GM23248 (cell line): ENCODE measurements around the gene ORAI2. TPM values are rescaled to one million over a fixed set of nuclear protein-coding genes. Genes with fewer than 3 reads are reported as not detected.

Source experiments
- DNase-seq: peaks from one replicate; pipeline ENCODE4 v3.0.0-alpha.2; 2015
- H2AFZ ChIP-seq: fragments of 200-600 bp; sonication (generic); 2 replicates; pipeline ENCODE4 v1.6.1; 2016; ENCODE audit warnings: antibody characterized with exemption
- H3F3A ChIP-seq: fragments of 200-600 bp; sonication (generic); 2 replicates; pipeline ENCODE4 v1.6.1; 2016; ENCODE audit warnings: mild to moderate bottlenecking, antibody characterized with exemption, mixed run types; ENCODE audit not compliant: insufficient read depth
- H3K27ac ChIP-seq: fragments of 200-600 bp; sonication (generic); 2 replicates; pipeline ENCODE4 v1.5.1; 2016; ENCODE audit warnings: mild to moderate bottlenecking
- H3K27me3 ChIP-seq: fragments of 200-600 bp; sonication (generic); replicated peaks from 2 replicates; pipeline ENCODE4 v1.6.1; 2016; ENCODE audit warnings: mild to moderate bottlenecking; ENCODE audit not compliant: insufficient read depth
- H3K36me3 ChIP-seq: fragments of 200-600 bp; sonication (generic); 2 replicates; pipeline ENCODE4 v1.6.1; 2016; ENCODE audit warnings: low read depth, mild to moderate bottlenecking
- H3K4me1 ChIP-seq: fragments of 200-600 bp; sonication (generic); 2 replicates; pipeline ENCODE4 v1.6.1; 2016; ENCODE audit warnings: mild to moderate bottlenecking; ENCODE audit not compliant: insufficient read depth
- H3K4me2 ChIP-seq: fragments of 200-600 bp; sonication (generic); one replicate; pipeline ENCODE4 v1.6.1; 2016; ENCODE audit warnings: mild to moderate bottlenecking; ENCODE audit not compliant: unreplicated experiment
- H3K4me3 ChIP-seq: fragments of 200-600 bp; sonication (generic); 2 replicates; pipeline ENCODE4 v1.5.1; 2016; ENCODE audit warnings: mild to moderate bottlenecking
- H3K79me2 ChIP-seq: fragments of 200-600 bp; sonication (generic); 2 replicates; pipeline ENCODE4 v1.6.1; 2016; ENCODE audit warnings: mild to moderate bottlenecking; ENCODE audit not compliant: insufficient read depth
- H3K9ac ChIP-seq: fragments of 200-600 bp; sonication (generic); 2 replicates; pipeline ENCODE4 v1.6.1; 2016; ENCODE audit warnings: mild to moderate bottlenecking
- H3K9me2 ChIP-seq: fragments of 200-600 bp; sonication (generic); 2 replicates; pipeline ENCODE4 v1.6.1; 2016; ENCODE audit warnings: mixed run types, mild to moderate bottlenecking, moderate library complexity; ENCODE audit not compliant: insufficient read depth
- H3K9me3 ChIP-seq: fragments of 200-600 bp; sonication (generic); one replicate; pipeline ENCODE4 v1.6.1; 2017; ENCODE audit warnings: low read depth
- H4K20me1 ChIP-seq: fragments of 200-600 bp; sonication (generic); 2 replicates; pipeline ENCODE4 v1.6.0; 2016; ENCODE audit not compliant: insufficient read depth
- EZH2 ChIP-seq: fragments of 200-600 bp; sonication (generic); IDR thresholded peaks from 2 replicates; pipeline ENCODE4 v1.6.1; 2018; ENCODE audit warnings: antibody characterized with exemption, mild to moderate bottlenecking; ENCODE audit not compliant: insufficient read depth, poor library complexity, severe bottlenecking
- EZH2phosphoT487 ChIP-seq: fragments of 200-600 bp; sonication (generic); IDR thresholded peaks from 2 replicates; pipeline ENCODE4 v1.6.1; 2018; ENCODE audit warnings: antibody characterized with exemption, moderate library complexity, mild to moderate bottlenecking, low read depth; ENCODE audit not compliant: insufficient read depth
- WGBS, 2 experiments: methylation state at CpG; one replicate each; pipeline ENCODE4 v1.1.6; 2015 to 2017; ENCODE audit warnings: low lambda C conversion rate in 2 of 2, low coverage in 1 of 2; ENCODE audit errors: missing lambda C conversion rate in 2 of 2; 5-methylcytosine and 5-hydroxymethylcytosine counted together
- in situ Hi-C: fragments of 300-500 bp; cut with MboI; formaldehyde crosslinking; loops from 2 replicates; pipeline ENCODE4 v1.15.0; 2020
- polyA plus RNA-seq: library from polyadenylated mRNA; unstranded; fragments of >200 nt; fragmentation: Nextera tagmentation; extraction: Ambion mirVana; gene quantifications from 2 replicates; pipeline ENCODE4 v1.2.1, GENCODE V29; 2016
- total RNA-seq: library from RNA; depleted of rRNA; stranded (reverse); fragments of >200 nt; shearing (Covaris generic); gene quantifications from 2 replicates; pipeline ENCODE4 v1.2.3, GENCODE V29; 2014

ORAI2 gene
- total and polyA plus RNA-seq, 2 experiments from 2014 or later, result 30.3 to 42.2 TPM

DNA sequence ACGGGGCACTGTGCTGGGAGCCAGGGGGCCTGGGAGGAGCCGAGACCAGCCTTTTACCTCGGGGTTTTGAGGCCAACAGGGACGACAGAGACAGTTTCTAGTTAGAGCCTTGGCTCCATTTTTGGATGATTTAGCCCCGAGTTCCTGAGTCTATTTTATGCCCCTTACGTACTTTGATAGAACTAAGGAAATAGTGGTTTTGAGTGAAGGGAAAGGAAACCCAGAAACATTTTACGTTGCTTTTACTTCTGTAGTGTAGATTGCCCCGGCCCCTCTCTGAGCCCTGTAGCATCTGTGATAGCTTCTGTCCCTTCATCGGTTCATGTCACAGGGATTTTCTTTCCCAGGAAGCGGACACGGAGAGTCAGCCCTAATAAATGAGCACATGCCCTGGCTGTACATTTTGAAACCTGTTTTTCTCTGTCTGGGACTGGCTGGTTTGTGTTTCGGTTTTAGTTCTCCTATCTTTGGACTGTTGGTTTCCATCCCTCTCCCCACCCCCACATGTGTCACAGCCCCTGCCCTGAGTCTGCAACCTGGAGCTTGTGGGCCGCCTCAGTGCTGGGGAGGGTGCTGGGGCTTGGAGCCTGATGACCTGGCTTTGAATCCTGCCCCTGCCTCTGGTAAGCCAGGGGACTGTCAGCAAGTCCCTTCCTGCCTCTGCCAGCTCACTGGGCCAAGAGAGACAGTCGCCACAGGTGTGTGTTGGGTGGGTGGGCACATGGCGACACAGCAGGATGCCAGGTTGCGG lies 6.9 kb upstream of the ORAI2 start:
- no peaks in the 10 kb centered on the region for H3K9me3 ChIP-seq
- no peaks in the 10 kb centered on the region for H4K20me1 ChIP-seq
- H3K9me2 ChIP-seq, result no peaks in the 10 kb centered on the region
- H2AFZ ChIP-seq, result no peak overlapping the region
- no peaks in the 10 kb centered on the region for H3K27me3 ChIP-seq
- H3F3A ChIP-seq, result peaks cover 15% of the 10 kb centered on the region
- DNase-seq, result no peak
- TF ChIP-seq EZH2, result no peak
- TF ChIP-seq EZH2phosphoT487, result no peak
- H3K9ac ChIP-seq, result no peak overlapping the region
- WGBS, 2 experiments, result 90 to 91% methylated on average over 16 of the region's 16 CpGs
- H3K4me3 ChIP-seq, result no peak overlapping the region
- no peaks in the 10 kb centered on the region; the same call in 1 of the 2 replicates for H3K36me3 ChIP-seq
- no peaks in the 10 kb centered on the region for H3K4me1 ChIP-seq
- no peaks in the 10 kb centered on the region for H3K79me2 ChIP-seq
- H3K27ac ChIP-seq, result no peak overlapping the region
- H3K4me2 ChIP-seq, result no peak overlapping the region
- in situ Hi-C loops, result no loop called here

DNA sequence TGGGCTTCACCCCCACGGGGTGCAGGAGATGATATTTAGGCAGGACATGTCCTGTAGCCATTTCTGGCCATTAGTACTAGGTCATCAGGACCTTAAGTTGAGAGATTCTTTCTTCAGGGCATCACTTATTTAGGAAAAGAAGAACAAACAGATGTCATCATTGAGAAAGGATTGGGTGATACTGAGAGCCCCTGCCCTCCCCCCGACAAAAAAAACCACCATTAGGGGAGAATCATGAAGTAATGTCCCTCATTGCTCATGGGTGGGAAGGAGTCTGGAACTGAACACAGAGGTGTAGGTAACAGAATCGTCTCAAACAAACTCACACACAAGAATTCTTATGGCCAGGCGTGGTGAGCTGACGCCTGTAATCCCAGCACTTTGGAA lies 6.4 kb upstream of the ORAI2 start:
- H2AFZ ChIP-seq, result no peak overlapping the region
- H3K4me3 ChIP-seq, result no peak overlapping the region
- H3K36me3 ChIP-seq, result no peaks in the 10 kb centered on the region; the same call in 1 of the 2 replicates
- H3F3A ChIP-seq, result peaks cover 20% of the 10 kb centered on the region
- in situ Hi-C loops, result no loop called here
- TF ChIP-seq EZH2 (no peak), EZH2phosphoT487 (no peak)
- no peaks in the 10 kb centered on the region for H3K9me3 ChIP-seq
- DNase-seq, result no peak
- H3K9ac ChIP-seq, result no peak overlapping the region
- H3K4me2 ChIP-seq, result no peak overlapping the region
- H3K4me1 ChIP-seq, result no peaks in the 10 kb centered on the region
- 98 to 99% methylated on average over 5 of the region's 5 CpGs for WGBS, 2 experiments
- H3K27me3 ChIP-seq, result no peaks in the 10 kb centered on the region
- H3K9me2 ChIP-seq, result no peaks in the 10 kb centered on the region
- no peaks in the 10 kb centered on the region for H4K20me1 ChIP-seq
- H3K27ac ChIP-seq, result no peak overlapping the region
- H3K79me2 ChIP-seq, result no peaks in the 10 kb centered on the region

DNA sequence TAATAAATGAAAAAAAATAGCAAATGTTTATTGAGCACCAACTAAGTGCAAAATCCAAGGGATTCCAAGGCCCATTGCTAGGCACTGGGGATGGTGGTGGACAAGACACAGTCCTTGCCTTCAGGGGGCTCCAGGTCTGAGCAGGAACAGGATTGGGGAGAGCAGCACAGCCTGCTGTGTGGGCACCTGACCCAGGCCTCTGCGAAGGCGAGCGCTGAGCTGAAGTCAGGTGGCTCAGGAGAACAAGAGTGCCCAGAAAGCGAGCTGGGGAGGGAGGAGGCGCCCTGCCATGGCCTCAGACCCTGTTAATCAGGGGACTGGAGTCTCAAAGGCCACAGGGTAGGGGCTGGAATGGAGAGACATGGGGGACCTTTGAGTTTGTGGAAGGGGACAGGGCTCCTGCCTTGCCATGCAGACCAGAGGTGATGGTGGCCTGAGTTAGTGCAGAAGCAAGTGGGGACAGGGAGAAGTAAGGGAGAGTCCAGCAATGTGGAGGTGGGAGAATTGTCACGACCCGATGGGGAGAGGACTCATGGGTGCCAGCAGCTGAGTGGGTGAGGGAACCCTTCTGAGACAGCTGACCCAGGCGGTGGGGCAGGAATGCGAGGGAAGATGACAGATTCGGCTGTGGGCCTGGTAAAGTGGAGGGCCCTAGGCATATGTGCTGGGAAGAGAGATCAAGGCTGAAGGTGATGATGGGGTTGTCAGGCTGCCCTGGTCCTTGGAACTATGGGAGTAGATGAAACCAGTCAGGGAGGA lies 4.1 kb upstream of the ORAI2 start:
- DNase-seq, result no peak

DNA sequence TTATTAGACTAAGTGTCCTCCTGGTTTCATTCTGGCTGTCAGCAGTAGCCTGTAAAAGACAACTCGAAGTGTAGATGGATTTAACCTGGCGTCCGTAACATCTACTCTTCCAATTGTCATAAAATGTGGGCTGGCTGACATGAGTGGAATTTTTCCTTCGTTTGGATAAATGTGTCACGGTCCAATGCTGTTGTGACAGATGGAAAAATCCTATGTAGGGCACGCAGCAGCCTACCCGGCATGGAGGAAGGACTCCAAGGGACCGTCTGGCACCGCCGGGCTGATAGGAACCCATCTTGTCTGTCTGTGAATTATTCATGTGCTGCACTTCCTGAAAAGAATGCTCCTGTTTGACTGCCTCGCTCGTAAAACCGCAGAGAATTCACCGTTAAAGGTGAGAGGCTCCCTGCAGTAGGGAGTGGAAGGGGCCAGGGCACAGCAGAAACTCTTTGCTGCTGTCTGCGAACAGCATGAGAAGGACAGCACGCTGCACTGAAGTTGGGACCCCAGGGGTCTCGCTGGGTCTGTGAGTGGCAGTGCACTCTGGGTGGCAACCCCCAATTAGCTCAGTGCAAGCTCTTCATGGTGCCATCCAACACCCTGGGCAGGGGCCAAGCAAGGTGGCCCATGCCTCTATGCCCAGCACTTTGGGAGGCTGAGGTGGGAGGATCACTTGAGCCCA lies 1.6 kb upstream of the ORAI2 start:
- H3K27me3 ChIP-seq, result no peaks in the 10 kb centered on the region
- H3K9me3 ChIP-seq, result no peaks in the 10 kb centered on the region
- H3K9me2 ChIP-seq, result no peaks in the 10 kb centered on the region
- H3K36me3 ChIP-seq, result no peaks in the 10 kb centered on the region
- H3K79me2 ChIP-seq, result peaks cover 17% of the 10 kb centered on the region
- H3K27ac ChIP-seq, result no peak overlapping the region
- no peaks in the 10 kb centered on the region for H4K20me1 ChIP-seq
- WGBS, 2 experiments, result 52 to 53% methylated on average over 17 of the region's 17 CpGs
- no peak overlapping the region for H3K9ac ChIP-seq
- in situ Hi-C loops, result no loop called here
- no peak for TF ChIP-seq EZH2
- no peak overlapping the region for H2AFZ ChIP-seq
- no peak overlapping the region for H3K4me2 ChIP-seq
- DNase-seq, result no peak
- H3K4me3 ChIP-seq, result no peak overlapping the region
- peaks cover 25% of the 10 kb centered on the region for H3F3A ChIP-seq
- H3K4me1 ChIP-seq, result no peaks in the 10 kb centered on the region

More for the DNA sequence above, 4.1 kb upstream of the ORAI2 start:
- 94% methylated on average over 10 of the region's 10 CpGs for WGBS, 2 experiments
- H2AFZ ChIP-seq, result no peak overlapping the region
- H3K27me3 ChIP-seq, result no peaks in the 10 kb centered on the region
- H3K9me2 ChIP-seq, result no peaks in the 10 kb centered on the region
- H3K9ac ChIP-seq, result no peak overlapping the region
- no peaks in the 10 kb centered on the region for H3K4me1 ChIP-seq
- no peak overlapping the region for H3K27ac ChIP-seq
- no peak overlapping the region for H3K4me2 ChIP-seq
- H3F3A ChIP-seq, result peaks cover 25% of the 10 kb centered on the region
- no peaks in the 10 kb centered on the region for H3K9me3 ChIP-seq
- H3K79me2 ChIP-seq, result peaks cover 7% of the 10 kb centered on the region
- no peaks in the 10 kb centered on the region; the same call in 1 of the 2 replicates for H3K36me3 ChIP-seq
- H3K4me3 ChIP-seq, result no peak overlapping the region
- in situ Hi-C loops, result no loop called here
- H4K20me1 ChIP-seq, result no peaks in the 10 kb centered on the region
- TF ChIP-seq EZH2phosphoT487, result no peak
